Sigmoid colon (tissue), 4 donors: ENCODE results near the gene KLRD1.

Experiments used
- CTCF ChIP-seq, 4 experiments: fragments of 450-650 bp in 3 of 4; fragments of 200-600 bp in 1 of 4; IDR thresholded peaks; one replicate each; pipeline ENCODE4 v1.5.1; 2016 to 2019; ENCODE audit warnings: antibody characterized with exemption in 4 of 4, mild to moderate bottlenecking in 3 of 4, moderate library complexity in 2 of 4
- EP300 ChIP-seq, 4 donors: sonication (generic); formaldehyde crosslinking; IDR thresholded peaks; one replicate each; pipeline ENCODE4 v1.6.1; 2017; ENCODE audit warnings: antibody characterized with exemption in 4 of 4
- POLR2A ChIP-seq, 2 donors: fragments of 450-650 bp; IDR thresholded peaks; one replicate each; pipeline ENCODE4 v1.6.1; 2016; ENCODE audit warnings: antibody characterized with exemption in 2 of 2, mild to moderate bottlenecking in 2 of 2, moderate library complexity in 2 of 2
- POLR2AphosphoS5 ChIP-seq, 4 donors: sonication (generic); formaldehyde crosslinking; IDR thresholded peaks; one replicate each; pipeline ENCODE4 v1.6.1; 2017; ENCODE audit warnings: antibody characterized with exemption in 4 of 4

DNA sequence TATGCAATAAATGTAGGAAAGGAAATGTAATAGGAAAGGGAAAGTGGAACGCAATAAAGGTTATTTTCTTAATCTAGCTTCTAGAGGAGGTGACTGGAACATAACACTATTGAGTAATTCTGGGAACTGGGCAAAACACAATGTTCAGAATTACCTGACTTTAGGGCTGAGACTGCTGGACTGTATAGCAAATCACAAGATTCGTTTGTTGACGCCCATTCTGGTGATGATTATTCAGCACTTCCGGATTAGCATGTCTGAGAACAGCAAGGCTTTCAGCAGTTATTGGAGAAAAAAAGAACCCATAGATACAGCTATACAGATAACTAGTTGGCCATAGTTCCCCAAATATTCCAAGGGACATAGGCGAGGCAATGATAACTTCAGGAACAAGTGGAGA lies 2.3 kb upstream of the KLRD1 start:
- TF ChIP-seq CTCF (IDR thresholded peaks at IDR 0.05) (no peak), POLR2A (IDR thresholded peaks at IDR 0.05) (no peak), EP300 (IDR thresholded peaks at IDR 0.05) (no peak), POLR2AphosphoS5 (IDR thresholded peaks at IDR 0.05) (no peak)
